GM10266 (cell line): ENCODE data around the gene TBC1D5.

Experiments used
- DNase-seq: peaks from one replicate; pipeline ENCODE4 v3.0.0; 2012; ENCODE audit errors: extremely low spot score
- CTCF ChIP-seq: IDR thresholded peaks from 2 replicates; pipeline ENCODE4 v1.5.1; 2012; ENCODE audit warnings: mild to moderate bottlenecking, low read depth; ENCODE audit not compliant: control insufficient read depth, insufficient read depth; ENCODE audit errors: missing control alignments

The TBC1D5 gene

DNA sequence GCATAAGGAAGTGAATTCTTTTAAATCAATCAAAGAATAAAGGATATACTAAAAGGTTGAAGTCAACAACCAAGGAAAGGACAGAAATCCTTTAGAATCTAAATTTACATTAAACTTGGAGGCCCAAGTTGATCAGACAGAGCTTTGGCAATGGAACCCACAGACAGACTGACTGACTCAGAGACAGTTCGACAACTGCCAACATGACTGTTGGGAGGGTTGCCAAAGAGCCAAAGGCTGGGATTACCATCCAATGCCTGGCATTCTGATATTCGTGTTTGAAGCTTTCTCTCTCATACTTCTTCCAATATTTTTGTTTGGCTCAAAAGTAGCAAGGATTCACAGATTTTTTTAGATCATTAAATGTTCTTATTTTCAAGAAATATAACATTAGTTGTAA is 451.5 kb downstream of the TBC1D5 start:
- no peak for DNase-seq
- TF ChIP-seq CTCF = no peak

GRCh38 chr3:17288839-17289399 is 453.5 kb downstream of the TBC1D5 start:
- DNase-seq = no peak
- TF ChIP-seq CTCF = no peak

- no peak for DNase-seq
- no peak for TF ChIP-seq CTCF
Observed at GRCh38 chr3:17287006-17287689, 455.3 kb downstream of the TBC1D5 start.

DNA sequence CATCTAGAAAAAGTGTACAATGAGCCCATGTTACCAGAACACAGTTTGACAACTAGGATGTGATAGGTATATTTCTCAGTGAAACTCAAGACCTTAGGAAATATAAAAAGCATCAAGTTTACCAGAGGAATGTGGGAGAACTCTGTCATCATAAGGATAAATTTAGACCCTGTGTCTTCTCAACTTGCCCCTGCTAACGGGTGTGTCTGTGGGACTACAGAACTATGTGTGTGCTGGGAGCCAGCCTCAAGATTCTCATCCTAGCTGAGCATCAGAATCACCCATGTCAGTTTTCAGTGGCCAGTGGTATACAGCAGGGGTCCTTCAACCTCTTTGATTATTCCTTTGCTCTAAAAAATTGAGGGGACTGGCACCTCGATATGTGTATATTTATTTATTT is 464.4 kb downstream of the TBC1D5 start:
- TF ChIP-seq CTCF = no peak
- DNase-seq = no peak

- no peak for DNase-seq
- no peak for TF ChIP-seq CTCF
Observed at GRCh38 chr3:17266846-17267245, 475.6 kb downstream of the TBC1D5 start.

DNA sequence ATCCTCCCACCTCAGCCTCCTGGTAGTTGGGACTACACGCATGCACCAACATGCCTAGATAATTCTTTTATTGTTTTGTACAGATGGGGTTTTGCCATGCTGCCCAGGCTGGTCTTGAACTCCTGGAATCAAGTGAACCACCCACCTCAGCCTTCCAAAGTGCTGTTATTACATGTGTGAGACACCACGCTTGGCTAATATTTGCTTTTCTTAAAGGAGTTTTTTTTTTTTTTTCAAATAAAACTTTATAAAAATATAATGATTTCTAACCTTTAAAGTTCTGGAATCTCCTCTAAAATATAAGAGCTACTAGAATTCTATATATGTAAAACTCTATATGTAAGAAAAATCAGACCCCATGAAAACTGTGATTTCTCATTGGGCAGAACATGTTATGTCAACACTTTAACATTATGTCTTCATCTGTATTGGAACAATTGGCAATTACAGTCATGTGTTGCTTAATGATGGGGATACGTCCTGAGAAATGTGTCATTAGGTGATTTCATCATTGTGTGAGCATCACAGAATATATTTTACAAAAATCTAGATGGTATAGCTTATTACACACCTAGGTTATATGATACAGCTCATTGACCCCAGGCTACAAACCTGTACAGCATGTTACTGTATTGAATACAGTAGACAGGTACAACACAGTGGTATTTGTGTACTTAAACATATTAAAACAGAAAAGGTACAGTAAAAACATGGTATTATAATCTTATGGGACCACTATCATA is 480.6 kb downstream of the TBC1D5 start:
- no peak for DNase-seq
- TF ChIP-seq CTCF = no peak

GRCh38 chr3:17260257-17260656 is 482.2 kb downstream of the TBC1D5 start:
- no peak for TF ChIP-seq CTCF
- no peak for DNase-seq
